Measurements from ENCODE around the gene ZNF441.

Gene ZNF441

GRCh38 chr19:11737964-11738745 is 28.6 kb upstream of the ZNF441 start (continued):
- TF ChIP-seq TCF7L2 (IDR thresholded peaks at IDR 0.05; ENCODE audit: borderline replicate concordance, low read depth, low read length) (no peak), SCRT2 (tag by site-specific recombination; IDR thresholded peaks at IDR 0.05) (no peak)

- Histone ChIP-seq H3K9me3 (ENCODE audit: control insufficient read depth, insufficient read depth, low read depth, low read length) (no peaks in the 10 kb centered on the region), H3K4me1 (ENCODE audit: control insufficient read depth, insufficient read depth, low read length) (no peaks in the 10 kb centered on the region), H3K27ac (ENCODE audit: extremely low read depth, low read depth, low read length) (peak within 1 kb of the TSS; percentile 62), H3K36me3 (ENCODE audit: control insufficient read depth in 2 of 2, insufficient read depth in 1 of 2, low read length in 2 of 2) (peaks cover 0 to under 1% of the 10 kb centered on the region in 2 experiments; a peak in 1 of 3 replicates), H3K4me3 (ENCODE audit: low read depth, low read length) (peak within 1 kb of the TSS; percentile 81)
- ChIA-PET POLR2A (interaction anchor here (1.3 to 1.9 kb wide), 4 partner anchors 28 to 249 kb away, joined by 4 to 5 read pairs (median 4); partner anchors contain the start of gene ZNF441), CTCF (no interaction called here)
- TF ChIP-seq ZNF394 (tag by site-specific recombination; IDR thresholded peaks at IDR 0.05; ENCODE audit: borderline replicate concordance) (no peak; the same call in 1 of the 2 replicates), ZNF155 (tag by site-specific recombination; IDR thresholded peaks at IDR 0.05) (no peak), ZNF701 (tag by site-specific recombination; IDR thresholded peaks at IDR 0.05) (no peak), SCRT2 (tag by site-specific recombination; IDR thresholded peaks at IDR 0.05) (peak; percentile 88), ZNF555 (tag by site-specific recombination; conservative IDR thresholded peaks at IDR 0.05) (no peak), ZNF302 (tag by site-specific recombination; IDR thresholded peaks at IDR 0.05; ENCODE audit: low read depth) (no peak), ZNF404 (tag by site-specific recombination; IDR thresholded peaks at IDR 0.05) (no peak), SCRT1 (tag by site-specific recombination; IDR thresholded peaks at IDR 0.05; ENCODE audit: borderline replicate concordance) (peak; percentile 48; the same call in 1 of the 2 replicates), SP2 (tag by site-specific recombination; IDR thresholded peaks at IDR 0.05) (peak; percentile 99), ZNF596 (tag by site-specific recombination; IDR thresholded peaks at IDR 0.05) (no peak), ZNF561 (tag by site-specific recombination; IDR thresholded peaks at IDR 0.05; ENCODE audit: borderline replicate concordance) (peak; percentile 17; the same call in 1 of the 2 replicates), PRDM10 (tag by site-specific recombination; IDR thresholded peaks at IDR 0.05) (peak; percentile 85), ZFP69B (tag by site-specific recombination; IDR thresholded peaks at IDR 0.05) (peak; percentile 96), ZNF664 (tag by site-specific recombination; IDR thresholded peaks at IDR 0.05) (no peak), ZBTB8A (tag by site-specific recombination; IDR thresholded peaks at IDR 0.05) (0 out of 2 replicates have a peak, but pooled peaks have one; percentile 8), ZNF792 (tag by site-specific recombination; IDR thresholded peaks at IDR 0.05) (0 out of 2 replicates have a peak, but pooled peaks have one; percentile 68), ZNF2 (tag by site-specific recombination; IDR thresholded peaks at IDR 0.05) (0 out of 2 replicates have a peak, but pooled peaks have one; percentile 16), ZNF488 (tag by site-specific recombination; IDR thresholded peaks at IDR 0.05) (no peak), GLI2 (tag by site-specific recombination; IDR thresholded peaks at IDR 0.05; ENCODE audit: borderline replicate concordance, low read depth) (no peak), ZNF16 (tag by site-specific recombination; IDR thresholded peaks at IDR 0.05; ENCODE audit: low read depth) (no peak), REST (tag by site-specific recombination; IDR thresholded peaks at IDR 0.05) (peak; percentile 48; the same call in 1 of the 2 replicates), ZNF366 (tag by site-specific recombination; conservative IDR thresholded peaks at IDR 0.05) (peak; percentile 58; the same call in 1 of the 2 replicates), PBX3 (CRISPR knock-in tag; IDR thresholded peaks at IDR 0.05) (peak; percentile 94)
These were observed 27.8 kb upstream of the ZNF441 start, which contains the start of gene ZNF823 for GRCh38 chr19:11738746-11739620. TSS of gene ZNF823 (minus strand) at chr19:11738946. CDS start at chr19:11738819, 127 bp downstream.

Measured in HEK293 (cell line).